GM12878 (cell line): ENCODE results near the gene LLCFC1. TPM values are rescaled to one million over a fixed set of nuclear protein-coding genes. Genes with fewer than 3 reads are reported as not detected.

Experiments
- EZH2 ChIP-seq: IDR thresholded peaks from 2 replicates; pipeline ENCODE4 v1.6.1; 2012; ENCODE audit warnings: low read depth, mild to moderate bottlenecking, control low read depth, inconsistent platforms, low read length, borderline replicate concordance; ENCODE audit not compliant: control insufficient read depth
- FOS ChIP-seq: IDR thresholded peaks from 3 replicates; pipeline ENCODE4 v1.6.1; 2011; ENCODE audit warnings: borderline replicate concordance; ENCODE audit not compliant: insufficient read length; ENCODE audit errors: extremely low read depth
- SMAD5 ChIP-seq: IDR thresholded peaks from 2 replicates; pipeline ENCODE4 v1.6.1; 2016; ENCODE audit warnings: antibody characterized with exemption, low read depth
- polyA plus RNA-seq, 11 experiments: library from polyadenylated mRNA; depleted of rRNA in 4 of 11; unstranded in 6 of 11; stranded (reverse) in 5 of 11; fragments of >200 nt; fragmentation: Nextera tagmentation in 4 of 11; fragmentation: Illumina TruSeq in 1 of 11; extraction: Ambion mirVana in 4 of 11; extraction: Trizol in 1 of 11; gene quantifications; 1 replicate in 1 of 11; 2 replicates in 10 of 11; pipeline versions ENCODE4 v1.2.1 to v1.2.3, GENCODE V29; 2011 to 2016; ENCODE audit warnings: inconsistent platforms in 2 of 11, missing spikeins in 2 of 11, low read depth in 1 of 11
- total RNA-seq, 4 experiments: library from RNA; depleted of rRNA in 3 of 4; stranded (reverse); fragments of >200 nt in 3 of 4; fragmentation: Illumina TruSeq in 1 of 4; extraction: Trizol in 1 of 4; gene quantifications; 2 replicates each; pipeline versions ENCODE4 v1.2.1 to v1.2.3, GENCODE V29; 2013 to 2021
- TF ChIP-seq, protein P1 (sequence below): fragments of 450-650 bp; IDR thresholded peaks from 2 replicates; pipeline ENCODE4 v1.6.1; 2017; ENCODE audit warnings: mild to moderate bottlenecking, moderate library complexity
- TF ChIP-seq, protein P2 (sequence below): fragments of 150-350 bp; IDR thresholded peaks from 2 replicates; pipeline ENCODE4 v1.6.1; 2016; ENCODE audit warnings: low read depth, low read length
- TF ChIP-seq, protein P3 (sequence below): fragments of 450-650 bp; IDR thresholded peaks from 2 replicates; pipeline ENCODE4 v1.6.1; 2018; ENCODE audit warnings: borderline replicate concordance, mild to moderate bottlenecking; ENCODE audit not compliant: partially characterized antibody

Gene LLCFC1
- total and polyA plus RNA-seq, 10 of the 15 experiments (the other 5 are each of a cell fraction or from before 2014, with no cell fraction given): not detected

DNA sequence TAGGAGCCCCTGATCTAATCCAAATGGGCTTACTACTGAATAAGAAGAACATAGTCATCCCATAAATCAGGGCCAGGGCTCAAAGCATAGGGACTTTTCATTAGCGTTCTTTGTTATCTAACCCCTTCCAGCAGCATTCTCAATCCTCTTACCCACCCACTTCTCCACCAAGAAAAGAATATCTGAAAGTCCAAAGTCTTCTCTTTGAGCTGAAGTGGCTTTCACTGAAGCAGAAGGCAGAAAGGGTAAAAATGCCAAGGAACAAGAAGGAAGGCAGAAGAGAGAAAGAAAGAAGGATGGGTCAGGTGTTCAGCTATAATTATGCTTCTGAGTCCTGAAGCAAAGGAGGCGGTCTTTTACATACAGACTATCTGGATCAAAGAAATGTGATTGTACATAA lies 15.9 kb upstream of the LLCFC1 start (continued):
- TF ChIP-seq FOS (no peak), SMAD5 (no peak), EZH2 (no peak)
- TF ChIP-seq, protein P1, sequence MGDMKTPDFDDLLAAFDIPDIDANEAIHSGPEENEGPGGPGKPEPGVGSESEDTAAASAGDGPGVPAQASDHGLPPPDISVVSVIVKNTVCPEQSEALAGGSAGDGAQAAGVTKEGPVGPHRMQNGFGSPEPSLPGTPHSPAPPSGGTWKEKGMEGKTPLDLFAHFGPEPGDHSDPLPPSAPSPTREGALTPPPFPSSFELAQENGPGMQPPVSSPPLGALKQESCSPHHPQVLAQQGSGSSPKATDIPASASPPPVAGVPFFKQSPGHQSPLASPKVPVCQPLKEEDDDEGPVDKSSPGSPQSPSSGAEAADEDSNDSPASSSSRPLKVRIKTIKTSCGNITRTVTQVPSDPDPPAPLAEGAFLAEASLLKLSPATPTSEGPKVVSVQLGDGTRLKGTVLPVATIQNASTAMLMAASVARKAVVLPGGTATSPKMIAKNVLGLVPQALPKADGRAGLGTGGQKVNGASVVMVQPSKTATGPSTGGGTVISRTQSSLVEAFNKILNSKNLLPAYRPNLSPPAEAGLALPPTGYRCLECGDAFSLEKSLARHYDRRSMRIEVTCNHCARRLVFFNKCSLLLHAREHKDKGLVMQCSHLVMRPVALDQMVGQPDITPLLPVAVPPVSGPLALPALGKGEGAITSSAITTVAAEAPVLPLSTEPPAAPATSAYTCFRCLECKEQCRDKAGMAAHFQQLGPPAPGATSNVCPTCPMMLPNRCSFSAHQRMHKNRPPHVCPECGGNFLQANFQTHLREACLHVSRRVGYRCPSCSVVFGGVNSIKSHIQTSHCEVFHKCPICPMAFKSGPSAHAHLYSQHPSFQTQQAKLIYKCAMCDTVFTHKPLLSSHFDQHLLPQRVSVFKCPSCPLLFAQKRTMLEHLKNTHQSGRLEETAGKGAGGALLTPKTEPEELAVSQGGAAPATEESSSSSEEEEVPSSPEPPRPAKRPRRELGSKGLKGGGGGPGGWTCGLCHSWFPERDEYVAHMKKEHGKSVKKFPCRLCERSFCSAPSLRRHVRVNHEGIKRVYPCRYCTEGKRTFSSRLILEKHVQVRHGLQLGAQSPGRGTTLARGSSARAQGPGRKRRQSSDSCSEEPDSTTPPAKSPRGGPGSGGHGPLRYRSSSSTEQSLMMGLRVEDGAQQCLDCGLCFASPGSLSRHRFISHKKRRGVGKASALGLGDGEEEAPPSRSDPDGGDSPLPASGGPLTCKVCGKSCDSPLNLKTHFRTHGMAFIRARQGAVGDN: no peak
- TF ChIP-seq, protein P2, sequence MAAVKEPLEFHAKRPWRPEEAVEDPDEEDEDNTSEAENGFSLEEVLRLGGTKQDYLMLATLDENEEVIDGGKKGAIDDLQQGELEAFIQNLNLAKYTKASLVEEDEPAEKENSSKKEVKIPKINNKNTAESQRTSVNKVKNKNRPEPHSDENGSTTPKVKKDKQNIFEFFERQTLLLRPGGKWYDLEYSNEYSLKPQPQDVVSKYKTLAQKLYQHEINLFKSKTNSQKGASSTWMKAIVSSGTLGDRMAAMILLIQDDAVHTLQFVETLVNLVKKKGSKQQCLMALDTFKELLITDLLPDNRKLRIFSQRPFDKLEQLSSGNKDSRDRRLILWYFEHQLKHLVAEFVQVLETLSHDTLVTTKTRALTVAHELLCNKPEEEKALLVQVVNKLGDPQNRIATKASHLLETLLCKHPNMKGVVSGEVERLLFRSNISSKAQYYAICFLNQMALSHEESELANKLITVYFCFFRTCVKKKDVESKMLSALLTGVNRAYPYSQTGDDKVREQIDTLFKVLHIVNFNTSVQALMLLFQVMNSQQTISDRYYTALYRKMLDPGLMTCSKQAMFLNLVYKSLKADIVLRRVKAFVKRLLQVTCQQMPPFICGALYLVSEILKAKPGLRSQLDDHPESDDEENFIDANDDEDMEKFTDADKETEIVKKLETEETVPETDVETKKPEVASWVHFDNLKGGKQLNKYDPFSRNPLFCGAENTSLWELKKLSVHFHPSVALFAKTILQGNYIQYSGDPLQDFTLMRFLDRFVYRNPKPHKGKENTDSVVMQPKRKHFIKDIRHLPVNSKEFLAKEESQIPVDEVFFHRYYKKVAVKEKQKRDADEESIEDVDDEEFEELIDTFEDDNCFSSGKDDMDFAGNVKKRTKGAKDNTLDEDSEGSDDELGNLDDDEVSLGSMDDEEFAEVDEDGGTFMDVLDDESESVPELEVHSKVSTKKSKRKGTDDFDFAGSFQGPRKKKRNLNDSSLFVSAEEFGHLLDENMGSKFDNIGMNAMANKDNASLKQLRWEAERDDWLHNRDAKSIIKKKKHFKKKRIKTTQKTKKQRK: no peak
- TF ChIP-seq, protein P3, sequence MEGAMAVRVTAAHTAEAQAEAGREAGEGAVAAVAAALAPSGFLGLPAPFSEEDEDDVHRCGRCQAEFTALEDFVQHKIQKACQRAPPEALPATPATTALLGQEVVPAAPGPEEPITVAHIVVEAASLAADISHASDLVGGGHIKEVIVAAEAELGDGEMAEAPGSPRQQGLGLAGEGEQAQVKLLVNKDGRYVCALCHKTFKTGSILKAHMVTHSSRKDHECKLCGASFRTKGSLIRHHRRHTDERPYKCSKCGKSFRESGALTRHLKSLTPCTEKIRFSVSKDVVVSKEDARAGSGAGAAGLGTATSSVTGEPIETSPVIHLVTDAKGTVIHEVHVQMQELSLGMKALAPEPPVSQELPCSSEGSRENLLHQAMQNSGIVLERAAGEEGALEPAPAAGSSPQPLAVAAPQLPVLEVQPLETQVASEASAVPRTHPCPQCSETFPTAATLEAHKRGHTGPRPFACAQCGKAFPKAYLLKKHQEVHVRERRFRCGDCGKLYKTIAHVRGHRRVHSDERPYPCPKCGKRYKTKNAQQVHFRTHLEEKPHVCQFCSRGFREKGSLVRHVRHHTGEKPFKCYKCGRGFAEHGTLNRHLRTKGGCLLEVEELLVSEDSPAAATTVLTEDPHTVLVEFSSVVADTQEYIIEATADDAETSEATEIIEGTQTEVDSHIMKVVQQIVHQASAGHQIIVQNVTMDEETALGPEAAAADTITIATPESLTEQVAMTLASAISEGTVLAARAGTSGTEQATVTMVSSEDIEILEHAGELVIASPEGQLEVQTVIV: no peak
